Activated T-cell treated with anti-CD3 and anti-CD28 coated beads, Interleukin-2, amount 50 U/mL, for 1 hour (primary cell): Measurements from ENCODE around the gene MUC6.

Experiments
- DNase-seq: peaks from one replicate; pipeline ENCODE4 v3.0.0-alpha.2; 2020

Gene MUC6

GRCh38 chr11:1002406-1002984, 34.0 kb downstream of the MUC6 start:
- DNase-seq, result no peak

GRCh38 chr11:1001617-1002405, 34.7 kb downstream of the MUC6 start:
- no peak for DNase-seq

GRCh38 chr11:1000357-1001278, 35.9 kb downstream of the MUC6 start:
- no peak for DNase-seq

GRCh38 chr11:999009-999408, 37.5 kb downstream of the MUC6 start:
- no peak for DNase-seq

GRCh38 chr11:997907-998306, 38.6 kb downstream of the MUC6 start:
- no peak for DNase-seq

GRCh38 chr11:996681-997080, 39.8 kb downstream of the MUC6 start:
- DNase-seq, result no peak

GRCh38 chr11:995752-996420, 40.6 kb downstream of the MUC6 start:
- DNase-seq, result no peak

GRCh38 chr11:995044-995751, 41.3 kb downstream of the MUC6 start:
- no peak for DNase-seq

- no peak for DNase-seq
Observed at GRCh38 chr11:993632-994167, 42.8 kb downstream of the MUC6 start.

GRCh38 chr11:992577-992976, 43.9 kb downstream of the MUC6 start:
- no peak for DNase-seq

- no peak for DNase-seq
Observed at GRCh38 chr11:991711-992307, 44.7 kb downstream of the MUC6 start.

- DNase-seq, result no peak
Observed at GRCh38 chr11:991034-991433, 45.5 kb downstream of the MUC6 start.

GRCh38 chr11:990101-990500, 46.4 kb downstream of the MUC6 start:
- DNase-seq, result no peak

GRCh38 chr11:987671-988070, 48.8 kb downstream of the MUC6 start:
- no peak for DNase-seq

GRCh38 chr11:986952-987305, 49.6 kb downstream of the MUC6 start:
- DNase-seq, result no peak

GRCh38 chr11:986270-986951, 50.1 kb downstream of the MUC6 start:
- DNase-seq, result no peak

GRCh38 chr11:985848-986247, 50.7 kb downstream of the MUC6 start:
- DNase-seq, result no peak

GRCh38 chr11:985406-985805, 51.1 kb downstream of the MUC6 start:
- no peak for DNase-seq

GRCh38 chr11:984546-984945, 52.0 kb downstream of the MUC6 start:
- DNase-seq, result no peak

- no peak for DNase-seq
Observed at GRCh38 chr11:981764-982163, 54.8 kb downstream of the MUC6 start.
